Measurements from ENCODE around the gene SYNM. TPM values are rescaled to one million over a fixed set of nuclear protein-coding genes. Genes with fewer than 3 reads are reported as not detected.

SYNM gene
- total and polyA plus RNA-seq, 2 experiments from 2014 or later, result 0.74 to 3.5 TPM

DNA sequence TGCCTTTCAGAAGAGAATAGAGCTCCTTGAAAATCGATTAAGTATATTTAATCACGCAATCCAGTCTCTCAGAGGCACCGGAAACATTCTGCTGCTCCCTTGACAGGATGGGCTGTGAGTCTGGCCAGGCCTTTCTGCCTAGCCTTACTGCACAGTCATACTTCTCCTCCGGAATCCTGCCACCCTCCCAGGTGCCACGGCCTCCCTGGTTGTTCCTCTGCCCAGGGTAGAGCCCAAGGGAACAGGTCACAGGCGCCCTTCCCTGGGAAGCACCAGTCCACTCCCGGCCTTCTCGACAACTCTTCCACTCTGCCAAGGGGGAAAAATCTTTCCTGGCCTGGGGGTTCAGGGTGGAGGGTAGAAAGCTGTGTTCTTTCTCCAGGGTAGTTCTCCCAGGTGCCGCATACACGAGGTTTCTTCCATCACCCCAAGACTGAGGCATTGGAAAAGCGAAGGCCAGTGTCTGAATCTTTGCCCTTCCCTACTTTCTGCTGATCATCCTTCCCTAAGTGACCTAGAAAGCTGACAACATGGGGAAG is 17.4 kb upstream of the SYNM start:
- Histone ChIP-seq H4K20me1 (replicated peaks; ENCODE audit: insufficient read depth) (no peaks in the 10 kb centered on the region), H2AFZ (no peak overlapping the region), H3K4me2 (no peak overlapping the region), H3K27ac (ENCODE audit: low read depth) (no peak overlapping the region), H3F3A (replicated peaks; ENCODE audit: low read depth) (no peaks in the 10 kb centered on the region), H3K79me2 (replicated peaks; ENCODE audit: insufficient read depth) (no peaks in the 10 kb centered on the region), H3K4me1 (ENCODE audit: insufficient read depth) (peaks cover 11% of the 10 kb centered on the region), H3K36me3 (ENCODE audit: insufficient read depth) (0 out of 2 replicates have a peak, but pooled peaks cover 2% of the 10 kb centered on the region), H3K9me2 (ENCODE audit: insufficient read depth) (no peaks in the 10 kb centered on the region), H3K4me3 (no peak overlapping the region), H3K27me3 (ENCODE audit: insufficient read depth) (no peaks in the 10 kb centered on the region)
- peaks cover 4% of the 10 kb centered on the region; the same call in 2 of the 3 replicates for H3K9me3 Mint-ChIP-seq
- peaks cover 3% of the 10 kb centered on the region; the same call in 2 of the 3 replicates for H3K36me3 Mint-ChIP-seq (ENCODE audit: low read depth)
- H3K4me1 Mint-ChIP-seq, result peaks cover 11% of the 10 kb centered on the region
- DNase-seq (ENCODE audit: low spot score) (no peak), ATAC-seq (no peak)
- H3K27me3 Mint-ChIP-seq (ENCODE audit: insufficient read depth, low read depth, poor library complexity), result peaks cover 5% of the 10 kb centered on the region
- no peak overlapping the region for H3K4me3 Mint-ChIP-seq
- no peak for TF ChIP-seq CREB1 (CRISPR knock-in tag; IDR thresholded peaks at IDR 0.05; ENCODE audit: low read depth)
- no peak for TF ChIP-seq CTCF (conservative IDR thresholded peaks at IDR 0.05; ENCODE audit: low read depth in 2 of 2)
- TF ChIP-seq EZH2phosphoT487 (IDR thresholded peaks at IDR 0.05; ENCODE audit: unreplicated experiment), result no peak
- TF ChIP-seq EZH2 (IDR thresholded peaks at IDR 0.05; ENCODE audit: low read depth, unreplicated experiment), result no peak
- TF ChIP-seq JUNB (IDR thresholded peaks at IDR 0.05; ENCODE audit: unreplicated experiment), result no peak
- no peak for TF ChIP-seq STAT1 (IDR thresholded peaks at IDR 0.05; ENCODE audit: unreplicated experiment)
- TF ChIP-seq, protein P1, sequence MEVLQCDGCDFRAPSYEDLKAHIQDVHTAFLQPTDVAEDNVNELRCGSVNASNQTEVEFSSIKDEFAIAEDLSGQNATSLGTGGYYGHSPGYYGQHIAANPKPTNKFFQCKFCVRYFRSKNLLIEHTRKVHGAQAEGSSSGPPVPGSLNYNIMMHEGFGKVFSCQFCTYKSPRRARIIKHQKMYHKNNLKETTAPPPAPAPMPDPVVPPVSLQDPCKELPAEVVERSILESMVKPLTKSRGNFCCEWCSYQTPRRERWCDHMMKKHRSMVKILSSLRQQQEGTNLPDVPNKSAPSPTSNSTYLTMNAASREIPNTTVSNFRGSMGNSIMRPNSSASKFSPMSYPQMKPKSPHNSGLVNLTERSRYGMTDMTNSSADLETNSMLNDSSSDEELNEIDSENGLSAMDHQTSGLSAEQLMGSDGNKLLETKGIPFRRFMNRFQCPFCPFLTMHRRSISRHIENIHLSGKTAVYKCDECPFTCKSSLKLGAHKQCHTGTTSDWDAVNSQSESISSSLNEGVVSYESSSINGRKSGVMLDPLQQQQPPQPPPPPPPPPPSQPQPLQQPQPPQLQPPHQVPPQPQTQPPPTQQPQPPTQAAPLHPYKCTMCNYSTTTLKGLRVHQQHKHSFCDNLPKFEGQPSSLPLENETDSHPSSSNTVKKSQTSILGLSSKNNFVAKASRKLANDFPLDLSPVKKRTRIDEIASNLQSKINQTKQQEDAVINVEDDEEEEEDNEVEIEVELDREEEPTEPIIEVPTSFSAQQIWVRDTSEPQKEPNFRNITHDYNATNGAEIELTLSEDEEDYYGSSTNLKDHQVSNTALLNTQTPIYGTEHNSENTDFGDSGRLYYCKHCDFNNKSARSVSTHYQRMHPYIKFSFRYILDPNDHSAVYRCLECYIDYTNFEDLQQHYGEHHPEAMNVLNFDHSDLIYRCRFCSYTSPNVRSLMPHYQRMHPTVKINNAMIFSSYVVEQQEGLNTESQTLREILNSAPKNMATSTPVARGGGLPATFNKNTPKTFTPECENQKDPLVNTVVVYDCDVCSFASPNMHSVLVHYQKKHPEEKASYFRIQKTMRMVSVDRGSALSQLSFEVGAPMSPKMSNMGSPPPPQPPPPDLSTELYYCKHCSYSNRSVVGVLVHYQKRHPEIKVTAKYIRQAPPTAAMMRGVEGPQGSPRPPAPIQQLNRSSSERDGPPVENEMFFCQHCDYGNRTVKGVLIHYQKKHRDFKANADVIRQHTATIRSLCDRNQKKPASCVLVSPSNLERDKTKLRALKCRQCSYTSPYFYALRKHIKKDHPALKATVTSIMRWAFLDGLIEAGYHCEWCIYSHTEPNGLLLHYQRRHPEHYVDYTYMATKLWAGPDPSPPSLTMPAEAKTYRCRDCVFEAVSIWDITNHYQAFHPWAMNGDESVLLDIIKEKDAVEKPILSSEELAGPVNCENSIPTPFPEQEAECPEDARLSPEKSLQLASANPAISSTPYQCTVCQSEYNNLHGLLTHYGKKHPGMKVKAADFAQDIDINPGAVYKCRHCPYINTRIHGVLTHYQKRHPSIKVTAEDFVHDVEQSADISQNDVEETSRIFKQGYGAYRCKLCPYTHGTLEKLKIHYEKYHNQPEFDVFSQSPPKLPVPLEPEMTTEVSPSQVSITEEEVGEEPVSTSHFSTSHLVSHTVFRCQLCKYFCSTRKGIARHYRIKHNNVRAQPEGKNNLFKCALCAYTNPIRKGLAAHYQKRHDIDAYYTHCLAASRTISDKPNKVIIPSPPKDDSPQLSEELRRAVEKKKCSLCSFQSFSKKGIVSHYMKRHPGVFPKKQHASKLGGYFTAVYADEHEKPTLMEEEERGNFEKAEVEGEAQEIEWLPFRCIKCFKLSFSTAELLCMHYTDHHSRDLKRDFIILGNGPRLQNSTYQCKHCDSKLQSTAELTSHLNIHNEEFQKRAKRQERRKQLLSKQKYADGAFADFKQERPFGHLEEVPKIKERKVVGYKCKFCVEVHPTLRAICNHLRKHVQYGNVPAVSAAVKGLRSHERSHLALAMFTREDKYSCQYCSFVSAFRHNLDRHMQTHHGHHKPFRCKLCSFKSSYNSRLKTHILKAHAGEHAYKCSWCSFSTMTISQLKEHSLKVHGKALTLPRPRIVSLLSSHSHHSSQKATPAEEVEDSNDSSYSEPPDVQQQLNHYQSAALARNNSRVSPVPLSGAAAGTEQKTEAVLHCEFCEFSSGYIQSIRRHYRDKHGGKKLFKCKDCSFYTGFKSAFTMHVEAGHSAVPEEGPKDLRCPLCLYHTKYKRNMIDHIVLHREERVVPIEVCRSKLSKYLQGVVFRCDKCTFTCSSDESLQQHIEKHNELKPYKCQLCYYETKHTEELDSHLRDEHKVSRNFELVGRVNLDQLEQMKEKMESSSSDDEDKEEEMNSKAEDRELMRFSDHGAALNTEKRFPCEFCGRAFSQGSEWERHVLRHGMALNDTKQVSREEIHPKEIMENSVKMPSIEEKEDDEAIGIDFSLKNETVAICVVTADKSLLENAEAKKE (CRISPR knock-in tag; IDR thresholded peaks at IDR 0.05), result no peak
- TF ChIP-seq ZNF331 (CRISPR knock-in tag; IDR thresholded peaks at IDR 0.05; ENCODE audit: low read depth), result no peak
- TF ChIP-seq NANOG (IDR thresholded peaks at IDR 0.05; ENCODE audit: borderline replicate concordance), result no peak
- TF ChIP-seq REST (IDR thresholded peaks at IDR 0.05; ENCODE audit: unreplicated experiment), result no peak
- no peak for TF ChIP-seq ETS1 (IDR thresholded peaks at IDR 0.05)
- H3K27ac Mint-ChIP-seq, result no peak overlapping the region; the same call in 1 of the 2 replicates
